Central memory CD4-positive, alpha-beta T cell (primary cell): ENCODE measurements around the gene THG1L.
"Not testable (repeated sequence)": the region's sequence is repeated elsewhere in the genome, so short reads cannot be mapped to it uniquely, and the experiment has no call there.

Experiments used
- DNase-seq: peaks from one replicate; pipeline ENCODE4 v3.0.0; 2022
- total RNA-seq, 3 experiments: gene quantifications; one replicate each; lab custom pipeline; 2026; lab: John Stamatoyannopoulos, UW

Gene THG1L
- 6.6 to 31.2 (median 14.2) reads per million in 3 experiments for total RNA-seq

- peak; percentile 95 for DNase-seq
These were observed at the start of gene THG1L for GRCh38 chr5:157731272-157732129. TSS of gene THG1L (plus strand) at chr5:157731420. CDS start at chr5:157731441, 21 bp downstream.

- DNase-seq = no peak
These were observed 49.0 kb upstream of the THG1L start for GRCh38 chr5:157682257-157682656.

- DNase-seq = not testable (repeated sequence)
These were observed 44.7 kb upstream of the THG1L start for GRCh38 chr5:157686276-157687197.

GRCh38 chr5:157687198-157687554 lies 44.0 kb upstream of the THG1L start:
- no peak for DNase-seq

- DNase-seq = no peak
These were observed 41.1 kb upstream of the THG1L start for GRCh38 chr5:157689942-157690689.

GRCh38 chr5:157690690-157691433 lies 40.4 kb upstream of the THG1L start:
- no peak for DNase-seq

GRCh38 chr5:157693816-157694215 lies 37.4 kb upstream of the THG1L start:
- DNase-seq = not testable (repeated sequence)

GRCh38 chr5:157696154-157696553 lies 35.1 kb upstream of the THG1L start:
- DNase-seq = not testable (repeated sequence)

- not testable (repeated sequence) for DNase-seq
These were observed 32.5 kb upstream of the THG1L start for GRCh38 chr5:157698674-157699073.

- DNase-seq = no peak
These were observed 27.5 kb upstream of the THG1L start for GRCh38 chr5:157703736-157704135.

GRCh38 chr5:157708866-157709265 lies 22.4 kb upstream of the THG1L start:
- DNase-seq = no peak

GRCh38 chr5:157709346-157709745 lies 21.9 kb upstream of the THG1L start:
- no peak for DNase-seq

- DNase-seq = no peak
These were observed 20.8 kb upstream of the THG1L start for GRCh38 chr5:157710431-157710830.

- no peak for DNase-seq
These were observed 20.3 kb upstream of the THG1L start for GRCh38 chr5:157710882-157711281.

- no peak for DNase-seq
These were observed 17.2 kb upstream of the THG1L start for GRCh38 chr5:157713830-157714595.

GRCh38 chr5:157714596-157714864 lies 16.7 kb upstream of the THG1L start:
- DNase-seq = no peak

GRCh38 chr5:157718519-157718918 lies 12.7 kb upstream of the THG1L start:
- peak; percentile 51 for DNase-seq

- no peak for DNase-seq
These were observed 12.0 kb upstream of the THG1L start for GRCh38 chr5:157719245-157719644.

GRCh38 chr5:157721159-157721558 lies 10.1 kb upstream of the THG1L start:
- no peak for DNase-seq

GRCh38 chr5:157722895-157723294 lies 8.3 kb upstream of the THG1L start:
- not testable (repeated sequence) for DNase-seq

- not testable (repeated sequence) for DNase-seq
These were observed 4.6 kb upstream of the THG1L start for GRCh38 chr5:157726607-157727006.
